ENCODE results near the gene PSD2.

PSD2 gene

GRCh38 chr5:139862313-139862712 lies 66.7 kb downstream of the PSD2 start:
- no peak for DNase-seq

- DNase-seq = no peak
Observed at GRCh38 chr5:139862803-139863202, 67.2 kb downstream of the PSD2 start.

- DNase-seq = no peak
Observed at GRCh38 chr5:139863361-139863760, 67.8 kb downstream of the PSD2 start.

- DNase-seq = peak; percentile 9
Observed at GRCh38 chr5:139863855-139864558, 68.4 kb downstream of the PSD2 start.

- no peak for DNase-seq
Observed at GRCh38 chr5:139864716-139865483, 69.3 kb downstream of the PSD2 start.

- no peak for DNase-seq
Observed at GRCh38 chr5:139867109-139867508, 71.5 kb downstream of the PSD2 start.

GRCh38 chr5:139867581-139867980 lies 72.0 kb downstream of the PSD2 start:
- DNase-seq = no peak

- DNase-seq = no peak
Observed at GRCh38 chr5:139869042-139869790, 73.6 kb downstream of the PSD2 start.

GRCh38 chr5:139870677-139871076 lies 75.1 kb downstream of the PSD2 start:
- DNase-seq = no peak

- no peak for DNase-seq
Observed at GRCh38 chr5:139871614-139872013, 76.0 kb downstream of the PSD2 start.

- no peak for DNase-seq
Observed at GRCh38 chr5:139872052-139872766, 76.6 kb downstream of the PSD2 start.

- no peak for DNase-seq
Observed at GRCh38 chr5:139872851-139873794, 77.5 kb downstream of the PSD2 start.

- no peak for DNase-seq
Observed at GRCh38 chr5:139875957-139876356, 80.3 kb downstream of the PSD2 start.

GRCh38 chr5:139877129-139877597 lies 81.6 kb downstream of the PSD2 start:
- DNase-seq = no peak

GRCh38 chr5:139878093-139878492 lies 82.5 kb downstream of the PSD2 start:
- DNase-seq = no peak

- DNase-seq = no peak
Observed at GRCh38 chr5:139880416-139881142, 85.0 kb downstream of the PSD2 start.

GRCh38 chr5:139881143-139881733 lies 85.6 kb downstream of the PSD2 start:
- DNase-seq = no peak

- DNase-seq = no peak
Observed at GRCh38 chr5:139882316-139882715, 86.7 kb downstream of the PSD2 start.

- DNase-seq = no peak
Observed at GRCh38 chr5:139882961-139883539, 87.4 kb downstream of the PSD2 start.

- DNase-seq = no peak
Observed at GRCh38 chr5:139884144-139884543, 88.5 kb downstream of the PSD2 start.
